Measurements from ENCODE around the gene IPO4. TPM values are rescaled to one million over a fixed set of nuclear protein-coding genes. Genes with fewer than 3 reads are reported as not detected.

Gene IPO4
- total and polyA plus RNA-seq, 4 donors = 13.6 to 32.9 (median 23.0) TPM

DNA sequence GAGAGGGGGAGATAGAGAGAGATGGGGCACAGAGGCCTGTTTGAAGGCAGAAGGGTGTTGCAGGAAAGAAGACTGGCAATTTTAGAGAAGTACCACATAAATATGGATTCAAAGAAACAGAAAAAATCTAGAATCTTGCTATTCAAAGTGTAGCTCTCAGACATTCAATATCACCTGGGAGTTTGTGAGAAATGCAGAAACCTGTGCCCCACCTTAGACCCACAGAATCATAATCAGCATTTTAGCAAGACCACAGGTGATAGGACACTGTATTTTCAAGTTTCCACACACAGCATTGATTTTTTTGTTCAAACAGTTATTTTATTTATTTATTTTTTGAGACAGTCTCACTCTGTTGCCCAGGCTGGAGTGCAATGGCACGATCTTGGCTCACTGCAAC is 40.3 kb upstream of the IPO4 start:
- 37% methylated on average over 1 of the region's 1 CpG for WGBS
- no peaks in the 10 kb centered on the region for H3K27me3 ChIP-seq (ENCODE audit: control insufficient read depth in 4 of 4, insufficient read depth in 4 of 4, low read length in 3 of 4)
- no peaks in the 10 kb centered on the region for H3K9me3 ChIP-seq (ENCODE audit: control insufficient read depth in 4 of 4, low read length in 3 of 4)
- TF ChIP-seq TAF1 (conservative IDR thresholded peaks at IDR 0.05) (no peak), JUND (IDR thresholded peaks at IDR 0.05) (no peak), YY1 (IDR thresholded peaks at IDR 0.05) (no peak), FOXA1 (IDR thresholded peaks at IDR 0.05) (no peak), NR2F2 (IDR thresholded peaks at IDR 0.05) (no peak)
- TF ChIP-seq, protein P1, sequence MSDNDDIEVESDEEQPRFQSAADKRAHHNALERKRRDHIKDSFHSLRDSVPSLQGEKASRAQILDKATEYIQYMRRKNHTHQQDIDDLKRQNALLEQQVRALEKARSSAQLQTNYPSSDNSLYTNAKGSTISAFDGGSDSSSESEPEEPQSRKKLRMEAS (IDR thresholded peaks at IDR 0.05) = no peak
- H3K36me3 ChIP-seq (ENCODE audit: control insufficient read depth in 4 of 4, insufficient read depth in 3 of 4, low read depth in 1 of 4, low read length in 3 of 4) = peaks cover 0 to 4% (median under 1%) of the 10 kb centered on the region in 4 donors
- H3K9ac ChIP-seq (ENCODE audit: low read depth in 1 of 2, low read length in 2 of 2) = no peak overlapping the region
- DNase-seq (ENCODE audit: low spot score) = no peak
- no peak overlapping the region for H3K4me3 ChIP-seq (ENCODE audit: low read depth in 1 of 3, low read length in 3 of 3)
- peaks cover 5 to 29% (median 23%) of the 10 kb centered on the region in 4 donors for H3K4me1 ChIP-seq (ENCODE audit: control insufficient read depth in 4 of 4, insufficient read depth in 4 of 4, low read length in 3 of 4)
- H3K27ac ChIP-seq (ENCODE audit: low read depth in 1 of 2, low read length in 2 of 2) = no peak overlapping the region

DNA sequence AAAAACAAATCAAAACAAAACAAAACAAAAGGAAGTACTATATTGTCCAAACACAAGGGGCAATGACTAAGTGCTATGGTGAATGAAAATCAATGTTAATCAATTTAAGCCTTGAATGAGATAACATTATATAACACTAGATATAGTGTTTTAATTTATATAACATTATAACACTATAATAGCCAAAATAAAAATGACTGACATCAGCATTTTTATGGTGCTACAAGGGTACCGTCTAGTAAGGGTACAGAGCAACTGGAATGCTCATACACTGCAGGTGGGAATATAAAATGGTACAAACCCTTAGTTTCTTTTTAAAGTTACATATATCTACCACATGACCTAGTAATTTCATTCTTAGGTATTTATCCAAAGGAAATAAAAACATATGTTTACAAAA is 37.9 kb upstream of the IPO4 start:
- H3K36me3 ChIP-seq (ENCODE audit: control insufficient read depth in 4 of 4, insufficient read depth in 3 of 4, low read depth in 1 of 4, low read length in 3 of 4) = peaks cover 0 to 4% (median 2%) of the 10 kb centered on the region in 4 donors
- no peak for DNase-seq (ENCODE audit: low spot score)
- no peak overlapping the region for H3K27ac ChIP-seq (ENCODE audit: low read depth in 1 of 2, low read length in 2 of 2)
- WGBS = 56% methylated on average over 1 of the region's 1 CpG
- no peaks in the 10 kb centered on the region for H3K27me3 ChIP-seq (ENCODE audit: control insufficient read depth in 4 of 4, insufficient read depth in 4 of 4, low read length in 3 of 4)
- TF ChIP-seq FOXA2 (IDR thresholded peaks at IDR 0.05) (no peak), SP1 (IDR thresholded peaks at IDR 0.05) (no peak), YY1 (IDR thresholded peaks at IDR 0.05) (no peak), GABPA (IDR thresholded peaks at IDR 0.05 in 1 of 2, conservative IDR thresholded peaks at IDR 0.05 in 1 of 2) (no peak), EGR1 (IDR thresholded peaks at IDR 0.05; ENCODE audit: low read depth in 2 of 2) (no peak), JUND (IDR thresholded peaks at IDR 0.05) (no peak), RAD21 (IDR thresholded peaks at IDR 0.05) (no peak), NR2F2 (IDR thresholded peaks at IDR 0.05) (no peak), HNF4G (IDR thresholded peaks at IDR 0.05) (no peak), FOXA1 (IDR thresholded peaks at IDR 0.05) (no peak), TAF1 (conservative IDR thresholded peaks at IDR 0.05) (no peak), RXRA (IDR thresholded peaks at IDR 0.05) (no peak), HNF4A (conservative IDR thresholded peaks at IDR 0.05) (no peak)
- TF ChIP-seq, protein P2, sequence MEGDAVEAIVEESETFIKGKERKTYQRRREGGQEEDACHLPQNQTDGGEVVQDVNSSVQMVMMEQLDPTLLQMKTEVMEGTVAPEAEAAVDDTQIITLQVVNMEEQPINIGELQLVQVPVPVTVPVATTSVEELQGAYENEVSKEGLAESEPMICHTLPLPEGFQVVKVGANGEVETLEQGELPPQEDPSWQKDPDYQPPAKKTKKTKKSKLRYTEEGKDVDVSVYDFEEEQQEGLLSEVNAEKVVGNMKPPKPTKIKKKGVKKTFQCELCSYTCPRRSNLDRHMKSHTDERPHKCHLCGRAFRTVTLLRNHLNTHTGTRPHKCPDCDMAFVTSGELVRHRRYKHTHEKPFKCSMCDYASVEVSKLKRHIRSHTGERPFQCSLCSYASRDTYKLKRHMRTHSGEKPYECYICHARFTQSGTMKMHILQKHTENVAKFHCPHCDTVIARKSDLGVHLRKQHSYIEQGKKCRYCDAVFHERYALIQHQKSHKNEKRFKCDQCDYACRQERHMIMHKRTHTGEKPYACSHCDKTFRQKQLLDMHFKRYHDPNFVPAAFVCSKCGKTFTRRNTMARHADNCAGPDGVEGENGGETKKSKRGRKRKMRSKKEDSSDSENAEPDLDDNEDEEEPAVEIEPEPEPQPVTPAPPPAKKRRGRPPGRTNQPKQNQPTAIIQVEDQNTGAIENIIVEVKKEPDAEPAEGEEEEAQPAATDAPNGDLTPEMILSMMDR (IDR thresholded peaks at IDR 0.05; ENCODE audit: low read depth, low read length, missing input control) = no peak
- TF ChIP-seq, protein P3, sequence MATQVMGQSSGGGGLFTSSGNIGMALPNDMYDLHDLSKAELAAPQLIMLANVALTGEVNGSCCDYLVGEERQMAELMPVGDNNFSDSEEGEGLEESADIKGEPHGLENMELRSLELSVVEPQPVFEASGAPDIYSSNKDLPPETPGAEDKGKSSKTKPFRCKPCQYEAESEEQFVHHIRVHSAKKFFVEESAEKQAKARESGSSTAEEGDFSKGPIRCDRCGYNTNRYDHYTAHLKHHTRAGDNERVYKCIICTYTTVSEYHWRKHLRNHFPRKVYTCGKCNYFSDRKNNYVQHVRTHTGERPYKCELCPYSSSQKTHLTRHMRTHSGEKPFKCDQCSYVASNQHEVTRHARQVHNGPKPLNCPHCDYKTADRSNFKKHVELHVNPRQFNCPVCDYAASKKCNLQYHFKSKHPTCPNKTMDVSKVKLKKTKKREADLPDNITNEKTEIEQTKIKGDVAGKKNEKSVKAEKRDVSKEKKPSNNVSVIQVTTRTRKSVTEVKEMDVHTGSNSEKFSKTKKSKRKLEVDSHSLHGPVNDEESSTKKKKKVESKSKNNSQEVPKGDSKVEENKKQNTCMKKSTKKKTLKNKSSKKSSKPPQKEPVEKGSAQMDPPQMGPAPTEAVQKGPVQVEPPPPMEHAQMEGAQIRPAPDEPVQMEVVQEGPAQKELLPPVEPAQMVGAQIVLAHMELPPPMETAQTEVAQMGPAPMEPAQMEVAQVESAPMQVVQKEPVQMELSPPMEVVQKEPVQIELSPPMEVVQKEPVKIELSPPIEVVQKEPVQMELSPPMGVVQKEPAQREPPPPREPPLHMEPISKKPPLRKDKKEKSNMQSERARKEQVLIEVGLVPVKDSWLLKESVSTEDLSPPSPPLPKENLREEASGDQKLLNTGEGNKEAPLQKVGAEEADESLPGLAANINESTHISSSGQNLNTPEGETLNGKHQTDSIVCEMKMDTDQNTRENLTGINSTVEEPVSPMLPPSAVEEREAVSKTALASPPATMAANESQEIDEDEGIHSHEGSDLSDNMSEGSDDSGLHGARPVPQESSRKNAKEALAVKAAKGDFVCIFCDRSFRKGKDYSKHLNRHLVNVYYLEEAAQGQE (IDR thresholded peaks at IDR 0.05) = no peak
- TF ChIP-seq, protein P4, sequence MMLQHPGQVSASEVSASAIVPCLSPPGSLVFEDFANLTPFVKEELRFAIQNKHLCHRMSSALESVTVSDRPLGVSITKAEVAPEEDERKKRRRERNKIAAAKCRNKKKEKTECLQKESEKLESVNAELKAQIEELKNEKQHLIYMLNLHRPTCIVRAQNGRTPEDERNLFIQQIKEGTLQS (IDR thresholded peaks at IDR 0.05) = no peak
- TF ChIP-seq, protein P5, sequence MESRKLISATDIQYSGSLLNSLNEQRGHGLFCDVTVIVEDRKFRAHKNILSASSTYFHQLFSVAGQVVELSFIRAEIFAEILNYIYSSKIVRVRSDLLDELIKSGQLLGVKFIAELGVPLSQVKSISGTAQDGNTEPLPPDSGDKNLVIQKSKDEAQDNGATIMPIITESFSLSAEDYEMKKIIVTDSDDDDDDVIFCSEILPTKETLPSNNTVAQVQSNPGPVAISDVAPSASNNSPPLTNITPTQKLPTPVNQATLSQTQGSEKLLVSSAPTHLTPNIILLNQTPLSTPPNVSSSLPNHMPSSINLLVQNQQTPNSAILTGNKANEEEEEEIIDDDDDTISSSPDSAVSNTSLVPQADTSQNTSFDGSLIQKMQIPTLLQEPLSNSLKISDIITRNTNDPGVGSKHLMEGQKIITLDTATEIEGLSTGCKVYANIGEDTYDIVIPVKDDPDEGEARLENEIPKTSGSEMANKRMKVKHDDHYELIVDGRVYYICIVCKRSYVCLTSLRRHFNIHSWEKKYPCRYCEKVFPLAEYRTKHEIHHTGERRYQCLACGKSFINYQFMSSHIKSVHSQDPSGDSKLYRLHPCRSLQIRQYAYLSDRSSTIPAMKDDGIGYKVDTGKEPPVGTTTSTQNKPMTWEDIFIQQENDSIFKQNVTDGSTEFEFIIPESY (IDR thresholded peaks at IDR 0.05) = no peak
- TF ChIP-seq, protein P1 (IDR thresholded peaks at IDR 0.05) = no peak
- no peak overlapping the region for H3K4me3 ChIP-seq (ENCODE audit: low read depth in 1 of 3, low read length in 3 of 3)
- no peaks in the 10 kb centered on the region for H3K9me3 ChIP-seq (ENCODE audit: control insufficient read depth in 4 of 4, low read length in 3 of 4)
- H3K4me1 ChIP-seq (ENCODE audit: control insufficient read depth in 4 of 4, insufficient read depth in 4 of 4, low read length in 3 of 4) = peaks cover 4 to 15% (median 12%) of the 10 kb centered on the region in 4 donors
- H3K9ac ChIP-seq (ENCODE audit: low read depth in 1 of 2, low read length in 2 of 2) = no peak overlapping the region

Measured in liver (tissue), 9 donors.